H9 (cell line): Measurements from ENCODE around the gene PPP1R2B. TPM values are rescaled to one million over a fixed set of nuclear protein-coding genes. Genes with fewer than 3 reads are reported as not detected.
A peak's percentile ranks its signal among the peaks of the same experiment; 100 is the strongest.

Experiments used
- DNase-seq: peaks from one replicate; pipeline ENCODE4 v3.0.0-alpha.2; 2017
- H2AFZ ChIP-seq: one replicate; pipeline ENCODE4 v1.6.1; 2013; ENCODE audit warnings: mild to moderate bottlenecking, low read length, control low read depth, moderate library complexity
- H2AK5ac ChIP-seq: 2 replicates; pipeline ENCODE4 v1.6.1; 2013; ENCODE audit warnings: low read length, control low read depth, mixed read lengths; ENCODE audit not compliant: insufficient read length
- H2BK120ac ChIP-seq: one replicate; pipeline ENCODE4 v1.6.1; 2013; ENCODE audit warnings: low read depth, mild to moderate bottlenecking, low read length, control low read depth, inconsistent platforms; ENCODE audit not compliant: poor library complexity, severe bottlenecking
- H2BK12ac ChIP-seq: 2 replicates; pipeline ENCODE4 v1.6.1; 2013; ENCODE audit warnings: low read length, control low read depth, mixed read lengths, low read depth; ENCODE audit not compliant: insufficient read length
- H2BK15ac ChIP-seq: 2 replicates; pipeline ENCODE4 v1.6.1; 2013; ENCODE audit warnings: low read depth, low read length, control low read depth
- H2BK20ac ChIP-seq: one replicate; pipeline ENCODE4 v1.6.1; 2013; ENCODE audit warnings: low read depth, mild to moderate bottlenecking, low read length, control low read depth, inconsistent platforms; ENCODE audit not compliant: poor library complexity, severe bottlenecking
- H2BK5ac ChIP-seq: 2 replicates; pipeline ENCODE4 v1.6.1; 2013; ENCODE audit warnings: low read length, control low read depth, mixed read lengths; ENCODE audit not compliant: insufficient read length
- H3K14ac ChIP-seq: 2 replicates; pipeline ENCODE4 v1.6.1; 2013; ENCODE audit warnings: low read length, control low read depth; ENCODE audit not compliant: insufficient read depth
- H3K18ac ChIP-seq: 2 replicates; pipeline ENCODE4 v1.6.1; 2013; ENCODE audit warnings: low read depth, mild to moderate bottlenecking, mixed read lengths, low read length, control low read depth; ENCODE audit not compliant: insufficient read length
- H3K23ac ChIP-seq: 2 replicates; pipeline ENCODE4 v1.6.1; 2013; ENCODE audit warnings: low read length, control low read depth, mixed read lengths, low read depth; ENCODE audit not compliant: insufficient read length
- H3K23me2 ChIP-seq: 2 replicates; pipeline ENCODE4 v1.6.1; 2013; ENCODE audit warnings: low read depth, mild to moderate bottlenecking, mixed read lengths, low read length, control low read depth; ENCODE audit not compliant: insufficient read length, poor library complexity, severe bottlenecking
- H3K27ac ChIP-seq: 2 replicates; pipeline ENCODE4 v1.5.1; 2013; ENCODE audit warnings: low read length, control low read depth, mixed read lengths, low read depth; ENCODE audit not compliant: insufficient read length
- H3K27me3 ChIP-seq: 2 replicates; pipeline ENCODE4 v1.6.1; 2013; ENCODE audit warnings: low read length, control low read depth, inconsistent platforms; ENCODE audit not compliant: insufficient read depth
- H3K4ac ChIP-seq: 2 replicates; pipeline ENCODE4 v1.6.1; 2013; ENCODE audit warnings: low read depth, mild to moderate bottlenecking, control low read depth, inconsistent platforms, low read length, moderate library complexity
- H3K4me1 ChIP-seq: 2 replicates; pipeline ENCODE4 v1.6.1; 2013; ENCODE audit warnings: low read length, control low read depth, inconsistent platforms; ENCODE audit not compliant: insufficient read depth
- H3K4me2 ChIP-seq: 2 replicates; pipeline ENCODE4 v1.6.1; 2013; ENCODE audit warnings: low read length, control low read depth, mixed read lengths; ENCODE audit not compliant: insufficient read length, insufficient read depth
- H3K56ac ChIP-seq: 2 replicates; pipeline ENCODE4 v1.6.1; 2013; ENCODE audit warnings: low read depth, mild to moderate bottlenecking, mixed read lengths, low read length, control low read depth; ENCODE audit not compliant: insufficient read length
- H3K79me1 ChIP-seq: 2 replicates; pipeline ENCODE4 v1.6.1; 2013; ENCODE audit warnings: low read depth, mild to moderate bottlenecking, moderate library complexity, low read length, control low read depth, inconsistent platforms; ENCODE audit not compliant: insufficient read depth, poor library complexity, severe bottlenecking
- H3K79me2 ChIP-seq: 2 replicates; pipeline ENCODE4 v1.6.1; 2013; ENCODE audit warnings: low read length, control low read depth, inconsistent platforms; ENCODE audit not compliant: insufficient read depth
- H3K9ac ChIP-seq: 2 replicates; pipeline ENCODE4 v1.6.1; 2013; ENCODE audit warnings: low read length, control low read depth, mixed read lengths; ENCODE audit not compliant: insufficient read length; ENCODE audit errors: extremely low read depth
- H3K9me3 ChIP-seq: one replicate; pipeline ENCODE4 v1.6.1; 2013; ENCODE audit warnings: low read depth, low read length, inconsistent platforms; ENCODE audit not compliant: control insufficient read depth
- H3T11ph ChIP-seq: one replicate; pipeline ENCODE4 v1.6.1; 2013; ENCODE audit warnings: mild to moderate bottlenecking, low read length, control low read depth, inconsistent platforms
- H4K20me1 ChIP-seq: one replicate; pipeline ENCODE4 v1.6.1; 2013; ENCODE audit not compliant: control insufficient read depth, insufficient read length, insufficient read depth
- H4K5ac ChIP-seq: 2 replicates; pipeline ENCODE4 v1.6.1; 2013; ENCODE audit warnings: low read depth, mild to moderate bottlenecking, mixed read lengths, low read length, control low read depth; ENCODE audit not compliant: insufficient read length
- H4K8ac ChIP-seq: replicated peaks from 2 replicates; pipeline ENCODE4 v1.6.1; 2013; ENCODE audit warnings: low read length, control low read depth, mixed read lengths, low read depth; ENCODE audit not compliant: insufficient read length
- H4K91ac ChIP-seq: 2 replicates; pipeline ENCODE4 v1.6.1; 2013; ENCODE audit warnings: low read depth, mild to moderate bottlenecking, moderate library complexity, mixed read lengths, low read length, control low read depth; ENCODE audit not compliant: insufficient read length
- H3K27ac Mint-ChIP-seq, 3 experiments: 2 replicates in 2 of 3; 3 replicates in 1 of 3; pipeline ENCODE4 v1.8.0; 2020 to 2021; ENCODE audit warnings: mixed read lengths in 3 of 3, mild to moderate bottlenecking in 1 of 3, moderate library complexity in 1 of 3
- H3K27me3 Mint-ChIP-seq: 2 replicates; pipeline ENCODE4 v1.8.0; 2021; ENCODE audit warnings: low read depth, mild to moderate bottlenecking, moderate library complexity, mixed read lengths
- H3K36me3 Mint-ChIP-seq, 3 experiments: 2 replicates in 2 of 3; 3 replicates in 1 of 3; pipeline ENCODE4 v1.8.0; 2020 to 2021; ENCODE audit warnings: low read depth in 3 of 3, mixed read lengths in 3 of 3; ENCODE audit not compliant: insufficient read depth in 1 of 3
- H3K4me1 Mint-ChIP-seq, 2 experiments: 2 replicates each; pipeline ENCODE4 v1.8.0; 2020; ENCODE audit warnings: mixed read lengths in 2 of 2
- H3K4me3 Mint-ChIP-seq, 2 experiments: 2 replicates in 1 of 2; 3 replicates in 1 of 2; pipeline ENCODE4 v1.8.0; 2020 to 2021; ENCODE audit warnings: mild to moderate bottlenecking in 2 of 2, mixed read lengths in 2 of 2, moderate library complexity in 1 of 2
- H3K9me3 Mint-ChIP-seq, 2 experiments: 2 replicates in 1 of 2; 3 replicates in 1 of 2; pipeline ENCODE4 v1.8.0; 2020; ENCODE audit warnings: mild to moderate bottlenecking in 2 of 2, mixed read lengths in 2 of 2, moderate library complexity in 1 of 2
- CTCF ChIP-seq: fragments of 200-600 bp; sonication (generic); conservative IDR thresholded peaks from 3 replicates; pipeline ENCODE4 v1.8.0; 2021; ENCODE audit warnings: antibody characterized with exemption, mild to moderate bottlenecking
- WGBS: extraction: QIAGEN DNeasy Blood & Tissue Kit; methylation state at CpG from one replicate; pipeline ENCODE4 v1.1.7; 2013; ENCODE audit warnings: missing lambda C conversion rate, low lambda C conversion rate, mixed read lengths; ENCODE audit not compliant: insufficient read length; ENCODE audit errors: extremely low coverage; 5-methylcytosine and 5-hydroxymethylcytosine counted together
- total RNA-seq: library from RNA; stranded (reverse); gene quantifications from 2 replicates; pipeline ENCODE4 v1.2.1, GENCODE V29; 2021

Gene PPP1R2B
- total RNA-seq, 1 experiment from 2014 or later = not detected

- H3K9ac ChIP-seq = no peak overlapping the region
- no peak overlapping the region for H3K4me2 ChIP-seq
- TF ChIP-seq CTCF = peak; percentile 78
- no peaks in the 10 kb centered on the region for H3K79me2 ChIP-seq
- H3K27ac ChIP-seq = no peak overlapping the region
- Mint-ChIP-seq H3K27me3 (no peaks in the 10 kb centered on the region), H3K9me3 (peaks cover 4 to 7% of the 10 kb centered on the region in 2 experiments; a peak in 3 of 5 replicates), H3K4me1 (peaks cover 18 to 31% of the 10 kb centered on the region in 2 experiments), H3K36me3 (peaks cover 5 to 8% (median 6%) of the 10 kb centered on the region in 3 experiments; a peak in 5 of 7 replicates), H3K4me3 (no peak overlapping the region), H3K27ac (peak overlapping the region in 1 of 3 experiments; percentile 0; a peak in 1 of 7 replicates)
- no peak overlapping the region for H2BK12ac ChIP-seq
- no peak overlapping the region for H3K56ac ChIP-seq
- no peak overlapping the region for H2BK5ac ChIP-seq
- H3K18ac ChIP-seq = no peak overlapping the region
- no peak overlapping the region for H2AFZ ChIP-seq
- no peak overlapping the region for H4K91ac ChIP-seq
- H3K9me3 ChIP-seq = no peaks in the 10 kb centered on the region
- peak; percentile 66 for DNase-seq
- no peak overlapping the region for H2BK120ac ChIP-seq
- H3K23ac ChIP-seq = no peak overlapping the region
- H2BK20ac ChIP-seq = no peak overlapping the region
- no peaks in the 10 kb centered on the region for H4K20me1 ChIP-seq
- no peaks in the 10 kb centered on the region for H3K23me2 ChIP-seq
- H3K4me1 ChIP-seq = peaks cover 13% of the 10 kb centered on the region; the same call in 1 of the 2 replicates
- no peak overlapping the region for H4K5ac ChIP-seq
- H3K4ac ChIP-seq = no peak overlapping the region
- no peak overlapping the region for H3K14ac ChIP-seq
- no peak overlapping the region for H2BK15ac ChIP-seq
- H4K8ac ChIP-seq = no peak overlapping the region
- no peak overlapping the region for H2AK5ac ChIP-seq
- H3T11ph ChIP-seq = no peak overlapping the region
- H3K79me1 ChIP-seq = no peaks in the 10 kb centered on the region
- no peaks in the 10 kb centered on the region for H3K27me3 ChIP-seq
- WGBS = no CpG with 5 or more reads among the region's 6 CpGs
These were observed 34.0 kb upstream of the PPP1R2B start for GRCh38 chr5:156815988-156816599.
